Activated B cell treated with CpG ODN at 0.5 μM for 24 hours (primary cell): ENCODE measurements around the gene GRK1. TPM values are rescaled to one million over a fixed set of nuclear protein-coding genes. Genes with fewer than 3 reads are reported as not detected.

ENCODE experiments used
- ATAC-seq: fragments of 200-7000 bp; cut with Tn5 transposase; one replicate; pipeline ENCODE4 v1.10.0; 2021; ENCODE audit warnings: low read depth, mild to moderate bottlenecking, moderate library complexity
- CTCF ChIA-PET: fragments of 350-600 bp; sonication (Branson Sonifier 250); formaldehyde crosslinking; loops from one replicate; lab custom pipeline; 2021; ENCODE audit warnings: antibody characterized with exemption; lab: Charles Lee
- POLR2A ChIA-PET: fragments of 350-600 bp; sonication (Branson Sonifier 250); formaldehyde crosslinking; loops from one replicate; lab custom pipeline; 2021; ENCODE audit warnings: antibody characterized with exemption; lab: Charles Lee
- DNase-seq: peaks from one replicate; pipeline ENCODE4 v3.0.0; 2022
- H3K27ac Mint-ChIP-seq: one replicate; pipeline ENCODE4 v1.8.0; 2020; ENCODE audit warnings: mixed read lengths
- H3K27me3 Mint-ChIP-seq: one replicate; pipeline ENCODE4 v1.8.0; 2021; ENCODE audit warnings: mixed read lengths
- H3K36me3 Mint-ChIP-seq: one replicate; pipeline ENCODE4 v1.8.0; 2021; ENCODE audit warnings: low read depth, mixed read lengths
- H3K4me1 Mint-ChIP-seq: one replicate; pipeline ENCODE4 v1.8.0; 2021; ENCODE audit warnings: mixed read lengths
- H3K4me3 Mint-ChIP-seq: one replicate; pipeline ENCODE4 v1.8.0; 2020; ENCODE audit warnings: mild to moderate bottlenecking, mixed read lengths
- H3K9me3 Mint-ChIP-seq: one replicate; pipeline ENCODE4 v1.8.0; 2020; ENCODE audit warnings: mixed read lengths
- CTCF ChIP-seq: fragments of 200-600 bp; IDR thresholded peaks from one replicate; pipeline ENCODE4 v1.8.0; 2022; ENCODE audit warnings: antibody characterized with exemption, mild to moderate bottlenecking
- intact Hi-C: fragments of 100-400 bp; cut with micrococcal nuclease; formaldehyde crosslinking; loops from one replicate; pipeline ENCODE4 v1.15.1; 2024
- total RNA-seq: library from RNA; stranded (reverse); gene quantifications from 2 replicates; pipeline ENCODE4 v1.2.3, GENCODE V29; 2022

The GRK1 gene
- total RNA-seq, 1 donor from 2014 or later = 0.07 TPM

DNA sequence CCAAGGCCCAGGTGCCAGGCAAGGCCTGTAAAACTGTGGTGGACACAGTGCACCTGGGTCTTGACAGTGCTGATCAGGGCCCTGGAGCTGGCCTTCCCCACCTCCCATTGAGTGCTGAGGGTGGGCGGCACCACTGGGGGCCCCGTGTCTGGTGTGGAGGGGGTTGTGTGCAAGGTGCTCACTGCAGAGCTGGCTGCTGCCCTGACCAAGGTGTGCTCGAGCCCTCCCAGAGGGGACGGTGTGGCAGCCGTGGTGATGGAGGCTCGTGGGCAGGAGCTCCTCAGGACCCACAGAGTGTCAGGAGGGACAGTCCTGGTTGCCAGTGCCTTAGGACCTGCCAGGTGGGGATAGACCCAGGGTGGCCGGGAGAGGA is 32.0 kb upstream of the GRK1 start:
- Mint-ChIP-seq H3K27ac (no peak overlapping the region), H3K4me1 (no peaks in the 10 kb centered on the region)
- CTCF ChIA-PET = no interaction called here

DNA sequence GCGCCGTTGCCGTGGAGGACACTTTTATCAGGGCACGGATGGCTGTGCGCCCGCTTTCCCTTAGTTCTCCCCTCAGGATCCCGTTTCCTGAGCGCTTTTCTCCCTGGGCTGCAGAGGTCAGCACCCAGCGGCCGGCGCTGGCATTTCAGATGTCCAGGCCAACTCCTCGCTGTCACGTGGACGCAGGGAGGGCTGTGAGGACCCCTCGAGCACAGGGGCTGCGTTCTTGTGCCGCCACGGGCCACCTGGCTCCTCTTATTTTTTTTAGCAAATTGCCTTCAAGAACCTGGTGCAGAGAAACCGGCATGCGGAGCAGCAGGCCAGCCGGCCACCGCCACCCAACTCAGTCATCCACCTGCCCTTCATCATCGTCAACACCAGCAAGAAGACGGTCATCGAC is 31.3 kb upstream of the GRK1 start:
- Mint-ChIP-seq H3K27me3 (no peaks in the 10 kb centered on the region), H3K9me3 (no peaks in the 10 kb centered on the region), H3K36me3 (peaks cover 83% of the 10 kb centered on the region), H3K27ac (no peak overlapping the region), H3K4me3 (no peak overlapping the region), H3K4me1 (no peaks in the 10 kb centered on the region)
- ATAC-seq (no peak), DNase-seq (no peak)
- CTCF ChIA-PET = no interaction called here
- POLR2A ChIA-PET = no interaction called here
- TF ChIP-seq CTCF = no peak
- intact Hi-C loops = no loop called here

More for the DNA sequence above, 32.0 kb upstream of the GRK1 start:
- Mint-ChIP-seq H3K27me3 (no peaks in the 10 kb centered on the region), H3K4me3 (no peak overlapping the region), H3K36me3 (peaks cover 81% of the 10 kb centered on the region), H3K9me3 (no peaks in the 10 kb centered on the region)
- no peak for ATAC-seq
- intact Hi-C loops = no loop called here
- POLR2A ChIA-PET = no interaction called here
- TF ChIP-seq CTCF = no peak
- DNase-seq = no peak

DNA sequence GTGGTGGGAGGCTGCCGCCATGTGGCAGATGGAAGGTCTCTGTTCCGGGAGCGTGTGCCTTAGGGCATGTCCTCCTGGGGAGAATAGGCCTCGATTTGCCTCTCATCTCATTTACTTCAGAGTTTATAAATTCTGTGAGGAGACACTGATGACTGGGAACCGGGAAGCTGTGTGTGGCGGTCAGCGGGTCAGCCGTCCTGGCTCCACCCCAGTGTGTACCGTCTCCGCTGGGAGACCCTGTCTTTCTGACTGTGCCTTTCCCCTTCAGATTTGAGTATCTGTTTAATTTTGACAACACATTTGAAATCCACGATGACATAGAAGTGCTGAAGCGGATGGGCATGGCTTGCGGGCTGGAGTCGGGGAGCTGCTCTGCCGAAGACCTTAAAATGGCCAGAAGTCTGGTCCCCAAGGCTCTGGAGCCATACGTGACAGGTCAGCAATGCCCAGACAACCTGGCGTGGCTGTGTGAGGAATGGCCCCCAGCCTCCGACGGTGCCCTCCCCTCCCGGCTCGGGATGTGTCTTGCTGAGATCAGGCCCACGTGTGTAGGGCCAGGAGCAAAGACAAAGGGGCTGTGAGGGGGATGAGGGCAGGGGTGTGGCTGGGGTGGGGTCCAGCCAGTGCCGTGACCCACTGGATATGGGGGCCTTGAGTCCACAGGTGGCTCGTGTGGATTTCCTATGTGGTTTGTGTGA is 30.6 kb upstream of the GRK1 start:
- H3K36me3 Mint-ChIP-seq = peaks cover 81% of the 10 kb centered on the region
- H3K9me3 Mint-ChIP-seq = no peaks in the 10 kb centered on the region
- no peak overlapping the region for H3K27ac Mint-ChIP-seq
- ATAC-seq = no peak
- intact Hi-C loops = no loop called here
- no peaks in the 10 kb centered on the region for H3K27me3 Mint-ChIP-seq
- CTCF ChIA-PET = no interaction called here
- no peak overlapping the region for H3K4me3 Mint-ChIP-seq
- no peak for DNase-seq
- TF ChIP-seq CTCF = no peak
- H3K4me1 Mint-ChIP-seq = no peaks in the 10 kb centered on the region
- POLR2A ChIA-PET = no interaction called here

- ATAC-seq (no peak), DNase-seq (peak; percentile 11)
- Mint-ChIP-seq H3K4me3 (no peak overlapping the region), H3K9me3 (no peaks in the 10 kb centered on the region), H3K27me3 (no peaks in the 10 kb centered on the region), H3K4me1 (peaks cover 2% of the 10 kb centered on the region), H3K36me3 (peaks cover 81% of the 10 kb centered on the region), H3K27ac (no peak overlapping the region)
- ChIA-PET POLR2A (no interaction called here), CTCF (no interaction called here)
- intact Hi-C loops = no loop called here
- TF ChIP-seq CTCF = no peak
These were observed 29.5 kb upstream of the GRK1 start for GRCh38 chr13:113637262-113638160.

DNA sequence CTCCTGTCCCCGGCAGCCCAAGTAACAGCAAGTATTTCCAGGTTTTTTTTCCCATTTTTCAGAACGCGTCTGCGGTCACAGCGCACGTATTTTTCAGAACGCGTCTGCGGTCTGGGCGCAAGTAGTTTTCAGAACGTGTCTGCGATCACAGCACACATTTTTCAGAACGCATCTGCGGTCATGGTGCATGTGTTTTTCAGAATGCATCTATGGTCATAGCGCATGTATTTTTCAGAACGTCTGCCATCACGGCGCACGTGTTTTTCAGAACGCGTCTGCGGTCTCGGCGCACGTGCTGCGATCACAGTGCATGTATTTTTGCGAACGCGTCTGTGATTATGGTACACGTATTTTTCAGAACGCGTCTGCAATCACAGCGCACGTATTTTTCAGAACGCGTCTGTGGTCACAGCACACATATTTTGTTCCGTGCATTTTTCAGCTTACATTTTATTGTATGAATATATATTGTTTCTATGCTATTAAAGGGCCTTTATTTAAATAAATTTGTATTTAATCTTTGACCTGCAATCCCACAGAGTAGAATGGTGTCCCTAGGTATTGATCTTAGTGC is 28.8 kb upstream of the GRK1 start:
- ATAC-seq (no peak), DNase-seq (no peak)
- Mint-ChIP-seq H3K4me1 (peaks cover 10% of the 10 kb centered on the region), H3K36me3 (peaks cover 74% of the 10 kb centered on the region), H3K9me3 (no peaks in the 10 kb centered on the region), H3K27ac (no peak overlapping the region), H3K4me3 (no peak overlapping the region), H3K27me3 (no peaks in the 10 kb centered on the region)
- CTCF ChIA-PET = no interaction called here
- intact Hi-C loops = no loop called here
- no peak for TF ChIP-seq CTCF
- POLR2A ChIA-PET = no interaction called here
